Brain microvascular endothelial cell (primary cell): Measurements from ENCODE around the gene VSIG10L2.
"Not testable (repeated sequence)": the region's sequence is repeated elsewhere in the genome, so short reads cannot be mapped to it uniquely, and the experiment has no call there.

Source experiments
- DNase-seq: peaks from one replicate; pipeline ENCODE4 v3.0.0-alpha.2; 2020
- H3K27ac ChIP-seq: fragments of 250-450 bp; sonication (Bioruptor Pico); 2 replicates; pipeline ENCODE4 v1.5.1; 2020; ENCODE audit warnings: mild to moderate bottlenecking, moderate library complexity
- H3K27me3 ChIP-seq: fragments of 250-450 bp; sonication (Bioruptor Pico); replicated peaks from 2 replicates; pipeline ENCODE4 v1.5.1; 2020; ENCODE audit warnings: mild to moderate bottlenecking
- H3K36me3 ChIP-seq: fragments of 250-450 bp; sonication (Bioruptor Pico); replicated peaks from 2 replicates; pipeline ENCODE4 v1.5.1; 2020; ENCODE audit warnings: mild to moderate bottlenecking
- H3K4me3 ChIP-seq: 2 replicates; pipeline ENCODE4 v1.5.1; 2011; ENCODE audit warnings: low read depth, mild to moderate bottlenecking, control low read depth, low read length, moderate library complexity
- in situ Hi-C: cut with HindIII; loops from 2 replicates; pipeline ENCODE4 v1.10.0; 2017; ENCODE audit warnings: low sequenced_read_pairs, low pct_ligation_motif_present
- TF ChIP-seq, protein P1 (sequence below): IDR thresholded peaks from 2 replicates; pipeline ENCODE4 v1.5.1; 2011; ENCODE audit warnings: low read depth, mild to moderate bottlenecking, moderate library complexity, low read length, control low read depth, inconsistent platforms; ENCODE audit errors: missing control alignments

The VSIG10L2 gene

DNA sequence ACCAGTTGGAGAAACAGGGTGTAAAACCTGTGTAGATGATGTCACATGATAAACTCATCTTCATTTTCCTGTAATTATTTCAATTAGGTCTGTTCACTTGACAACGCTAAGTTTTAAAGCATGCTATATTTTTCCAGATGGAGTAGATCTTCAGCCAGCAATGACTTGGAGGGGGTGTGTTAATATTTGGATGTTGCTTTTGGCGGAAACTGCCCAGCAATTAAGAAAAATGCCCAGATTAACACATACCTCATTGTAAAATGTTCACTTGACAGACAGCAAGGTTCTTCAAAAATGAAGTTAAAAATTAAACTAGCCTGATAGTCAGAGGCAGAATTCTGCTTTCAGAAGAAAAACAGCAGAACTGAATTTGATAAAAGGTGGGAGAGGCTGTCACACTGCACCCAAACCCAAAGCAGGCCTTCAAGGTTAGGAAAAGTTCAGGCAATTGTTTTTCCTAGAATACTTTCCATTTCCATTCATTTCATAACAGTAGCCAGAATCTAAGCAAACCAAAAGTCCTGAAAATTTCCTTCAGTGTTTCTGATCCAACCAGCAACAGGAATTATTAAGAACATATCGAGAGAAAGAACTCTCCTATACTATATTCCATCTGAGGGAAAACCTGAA, 33.0 kb downstream of the VSIG10L2 start:
- DNase-seq = no peak

DNA sequence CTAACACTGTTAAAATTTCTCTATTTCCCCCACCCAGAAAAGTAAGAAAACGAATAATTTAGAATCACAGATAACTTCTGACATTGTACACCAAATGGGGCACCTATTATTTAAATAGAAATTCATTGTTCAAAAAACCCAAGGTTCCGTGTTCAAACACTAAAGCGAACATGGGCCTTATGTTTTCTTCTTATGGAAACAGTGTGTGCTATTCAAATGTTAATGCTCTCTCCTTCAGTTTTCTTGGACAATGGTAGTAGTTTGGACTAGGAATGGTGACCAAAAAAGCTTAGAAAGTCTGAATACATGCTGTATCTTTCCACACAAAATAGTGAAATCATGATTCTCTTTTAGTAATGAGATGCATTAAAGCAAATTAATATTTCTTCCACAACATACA, 33.7 kb downstream of the VSIG10L2 start:
- Histone ChIP-seq H3K27ac (no peak overlapping the region), H3K27me3 (no peaks in the 10 kb centered on the region), H3K36me3 (no peaks in the 10 kb centered on the region), H3K4me3 (no peak overlapping the region)
- no peak for DNase-seq
- in situ Hi-C loops = no loop called here
- TF ChIP-seq, protein P1, sequence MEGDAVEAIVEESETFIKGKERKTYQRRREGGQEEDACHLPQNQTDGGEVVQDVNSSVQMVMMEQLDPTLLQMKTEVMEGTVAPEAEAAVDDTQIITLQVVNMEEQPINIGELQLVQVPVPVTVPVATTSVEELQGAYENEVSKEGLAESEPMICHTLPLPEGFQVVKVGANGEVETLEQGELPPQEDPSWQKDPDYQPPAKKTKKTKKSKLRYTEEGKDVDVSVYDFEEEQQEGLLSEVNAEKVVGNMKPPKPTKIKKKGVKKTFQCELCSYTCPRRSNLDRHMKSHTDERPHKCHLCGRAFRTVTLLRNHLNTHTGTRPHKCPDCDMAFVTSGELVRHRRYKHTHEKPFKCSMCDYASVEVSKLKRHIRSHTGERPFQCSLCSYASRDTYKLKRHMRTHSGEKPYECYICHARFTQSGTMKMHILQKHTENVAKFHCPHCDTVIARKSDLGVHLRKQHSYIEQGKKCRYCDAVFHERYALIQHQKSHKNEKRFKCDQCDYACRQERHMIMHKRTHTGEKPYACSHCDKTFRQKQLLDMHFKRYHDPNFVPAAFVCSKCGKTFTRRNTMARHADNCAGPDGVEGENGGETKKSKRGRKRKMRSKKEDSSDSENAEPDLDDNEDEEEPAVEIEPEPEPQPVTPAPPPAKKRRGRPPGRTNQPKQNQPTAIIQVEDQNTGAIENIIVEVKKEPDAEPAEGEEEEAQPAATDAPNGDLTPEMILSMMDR = no peak

More for the DNA sequence above, 33.0 kb downstream of the VSIG10L2 start:
- TF ChIP-seq, protein P1 = no peak
- Histone ChIP-seq H3K4me3 (no peak overlapping the region), H3K27ac (no peak overlapping the region), H3K27me3 (no peaks in the 10 kb centered on the region), H3K36me3 (no peaks in the 10 kb centered on the region)
- in situ Hi-C loops = no loop called here

DNA sequence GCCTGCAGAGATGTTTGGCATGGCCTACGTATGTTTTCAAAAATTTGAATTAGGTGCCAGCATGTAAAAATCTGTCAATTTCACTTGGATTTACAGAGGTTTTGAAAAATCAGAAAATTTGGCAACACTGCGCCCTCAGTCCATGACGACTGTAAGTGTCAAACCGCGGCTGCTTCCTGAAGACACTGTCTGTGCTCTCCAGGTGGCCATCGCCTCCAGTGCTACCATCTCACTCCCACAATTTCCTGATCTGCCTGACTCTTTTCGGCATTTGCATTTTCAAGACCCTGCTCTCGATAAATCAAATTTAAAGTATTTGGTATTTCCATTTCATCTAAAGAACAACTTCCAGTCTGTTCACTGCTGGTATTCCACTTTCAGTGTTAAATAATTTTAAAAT, 34.6 kb downstream of the VSIG10L2 start:
- TF ChIP-seq, protein P1 = no peak

DNA sequence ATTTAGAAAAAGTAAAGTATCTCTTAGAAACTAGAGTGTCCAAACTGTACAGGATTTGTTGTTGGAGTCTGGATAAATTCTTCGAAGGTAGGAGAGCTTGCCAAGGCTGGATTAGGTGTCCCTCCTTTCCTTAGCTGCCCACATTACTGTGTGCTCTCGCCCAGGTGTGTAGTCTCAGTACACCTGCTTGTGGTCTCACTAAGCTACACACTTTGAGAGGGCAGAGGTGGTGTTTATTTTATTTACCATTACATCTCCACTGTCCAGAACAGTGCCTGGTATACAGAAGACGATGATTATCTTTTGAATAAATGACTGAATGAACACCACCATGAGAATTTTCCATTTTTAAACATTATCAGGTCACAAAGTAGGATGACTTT, 36.5 kb downstream of the VSIG10L2 start:
- Histone ChIP-seq H3K36me3 (no peaks in the 10 kb centered on the region), H3K4me3 (no peak overlapping the region), H3K27me3 (no peaks in the 10 kb centered on the region), H3K27ac (no peak overlapping the region)
- DNase-seq = no peak
- in situ Hi-C loops = no loop called here
- TF ChIP-seq, protein P1 = no peak

More for the DNA sequence above, 34.6 kb downstream of the VSIG10L2 start:
- in situ Hi-C loops = no loop called here
- no peak for DNase-seq
- no peak overlapping the region for H3K4me3 ChIP-seq
- H3K36me3 ChIP-seq = no peaks in the 10 kb centered on the region
- H3K27ac ChIP-seq = no peak overlapping the region
- no peaks in the 10 kb centered on the region for H3K27me3 ChIP-seq

DNA sequence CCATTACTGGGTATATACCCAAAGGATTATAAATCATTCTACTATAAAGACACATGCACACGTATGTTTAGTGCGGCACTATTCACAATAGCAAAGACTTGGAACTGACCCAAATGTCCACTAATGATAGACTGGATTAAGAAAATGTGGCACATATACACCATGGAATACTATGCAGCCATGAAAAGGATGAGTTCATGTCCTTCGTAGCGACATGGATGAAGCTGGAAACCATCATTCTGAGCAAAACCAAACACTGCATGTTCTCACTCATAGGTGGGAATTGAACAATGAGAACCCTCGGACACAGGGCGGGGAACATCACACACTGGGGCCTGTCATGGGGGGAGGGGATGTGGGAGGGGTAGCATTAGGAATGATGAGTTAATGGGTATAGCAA, 40.1 kb downstream of the VSIG10L2 start:
- H3K4me3 ChIP-seq, DNase-seq, in situ Hi-C loops, H3K27ac ChIP-seq, H3K27me3 ChIP-seq, H3K36me3 ChIP-seq: not testable (repeated sequence)

DNA sequence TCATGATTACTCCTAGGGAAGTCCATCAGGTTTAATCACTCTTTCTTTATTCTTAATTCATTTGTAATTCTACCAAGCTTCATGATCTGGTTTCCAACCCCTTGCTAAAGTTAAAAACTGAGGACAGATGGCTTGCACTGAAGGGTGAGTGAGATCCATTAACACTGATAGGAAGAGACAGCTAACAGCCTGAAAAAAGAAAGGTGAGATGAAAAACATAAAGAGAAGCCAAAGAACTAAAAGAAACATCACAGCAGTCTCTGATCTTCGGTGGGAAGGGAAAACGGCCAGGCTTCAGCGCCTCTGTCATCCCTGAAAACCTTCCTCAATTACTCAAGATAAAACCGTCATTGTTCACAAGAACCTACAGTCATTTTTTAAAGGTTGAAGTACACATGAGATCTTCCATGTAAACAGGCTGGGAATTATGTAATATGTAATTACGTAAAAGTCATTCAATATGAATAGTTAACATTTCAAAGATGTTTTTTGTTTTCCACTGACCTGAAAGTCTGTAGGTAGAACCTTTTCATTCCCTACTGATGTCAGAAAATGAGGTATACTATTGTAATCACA, 41.3 kb downstream of the VSIG10L2 start:
- TF ChIP-seq, protein P1 = no peak

More for the DNA sequence above, 41.3 kb downstream of the VSIG10L2 start:
- DNase-seq = no peak
- Histone ChIP-seq H3K4me3 (no peak overlapping the region), H3K27ac (no peak overlapping the region), H3K36me3 (no peaks in the 10 kb centered on the region), H3K27me3 (no peaks in the 10 kb centered on the region)
- in situ Hi-C loops = no loop called here
